GM19193 (cell line): ENCODE data around the gene NDRG2.

ENCODE experiments used
- POLR2A ChIP-seq: IDR thresholded peaks from 4 replicates; pipeline ENCODE4 v1.6.1; 2011; ENCODE audit not compliant: insufficient read depth, insufficient read length; ENCODE audit errors: extremely low read depth

The NDRG2 gene

GRCh38 chr14:21060614-21061346 lies 35.9 kb upstream of the NDRG2 start:
- TF ChIP-seq POLR2A = no peak

GRCh38 chr14:21059842-21060613 lies 35.2 kb upstream of the NDRG2 start:
- no peak for TF ChIP-seq POLR2A

GRCh38 chr14:21058903-21059302 lies 34.0 kb upstream of the NDRG2 start:
- no peak for TF ChIP-seq POLR2A

GRCh38 chr14:21057803-21058675 lies 33.2 kb upstream of the NDRG2 start, which contains the start of gene RNASE8:
Gene RNASE8 (plus strand): TSS chr14:21057822. CDS start chr14:21057893, 71 bp downstream.
- TF ChIP-seq POLR2A = no peak

- no peak for TF ChIP-seq POLR2A
Observed at GRCh38 chr14:21056520-21057163, 31.8 kb upstream of the NDRG2 start.

- TF ChIP-seq POLR2A = no peak
Observed at GRCh38 chr14:21055432-21056117, 30.7 kb upstream of the NDRG2 start.

- TF ChIP-seq POLR2A = no peak
Observed at GRCh38 chr14:21054768-21055145, 29.9 kb upstream of the NDRG2 start.

- TF ChIP-seq POLR2A = no peak
Observed at GRCh38 chr14:21054123-21054767, 29.4 kb upstream of the NDRG2 start.

- no peak for TF ChIP-seq POLR2A
Observed at GRCh38 chr14:21053184-21054122, 28.6 kb upstream of the NDRG2 start.

- no peak for TF ChIP-seq POLR2A
Observed at GRCh38 chr14:21050597-21050996, 25.7 kb upstream of the NDRG2 start.

GRCh38 chr14:21049271-21049673 lies 24.4 kb upstream of the NDRG2 start:
- TF ChIP-seq POLR2A = no peak

GRCh38 chr14:21048638-21049037 lies 23.8 kb upstream of the NDRG2 start:
- no peak for TF ChIP-seq POLR2A

- TF ChIP-seq POLR2A = no peak
Observed at GRCh38 chr14:21047378-21047781, 22.5 kb upstream of the NDRG2 start.

GRCh38 chr14:21043974-21044618 lies 19.2 kb upstream of the NDRG2 start:
- TF ChIP-seq POLR2A = no peak
